GM13977 (cell line): ENCODE data around the gene CNTN5.

Source experiments
- DNase-seq: peaks from one replicate; pipeline ENCODE4 v3.0.0; 2012; ENCODE audit warnings: low spot score
- in situ Hi-C: fragments of 300-500 bp; cut with MboI; formaldehyde crosslinking; loops from one replicate; pipeline ENCODE4 v1.12.0; 2022; ENCODE audit warnings: low sequenced_read_pairs, low pct_unique_long_range_greater_than_20kb, mixed read lengths, inconsistent platforms; ENCODE audit not compliant: unreplicated experiment
- TF ChIP-seq, protein P1 (sequence below): IDR thresholded peaks from 2 replicates; pipeline ENCODE4 v1.5.1; 2012; ENCODE audit warnings: mild to moderate bottlenecking, control low read depth; ENCODE audit not compliant: insufficient read depth; ENCODE audit errors: extremely low read depth, missing control alignments

CNTN5 gene

DNA sequence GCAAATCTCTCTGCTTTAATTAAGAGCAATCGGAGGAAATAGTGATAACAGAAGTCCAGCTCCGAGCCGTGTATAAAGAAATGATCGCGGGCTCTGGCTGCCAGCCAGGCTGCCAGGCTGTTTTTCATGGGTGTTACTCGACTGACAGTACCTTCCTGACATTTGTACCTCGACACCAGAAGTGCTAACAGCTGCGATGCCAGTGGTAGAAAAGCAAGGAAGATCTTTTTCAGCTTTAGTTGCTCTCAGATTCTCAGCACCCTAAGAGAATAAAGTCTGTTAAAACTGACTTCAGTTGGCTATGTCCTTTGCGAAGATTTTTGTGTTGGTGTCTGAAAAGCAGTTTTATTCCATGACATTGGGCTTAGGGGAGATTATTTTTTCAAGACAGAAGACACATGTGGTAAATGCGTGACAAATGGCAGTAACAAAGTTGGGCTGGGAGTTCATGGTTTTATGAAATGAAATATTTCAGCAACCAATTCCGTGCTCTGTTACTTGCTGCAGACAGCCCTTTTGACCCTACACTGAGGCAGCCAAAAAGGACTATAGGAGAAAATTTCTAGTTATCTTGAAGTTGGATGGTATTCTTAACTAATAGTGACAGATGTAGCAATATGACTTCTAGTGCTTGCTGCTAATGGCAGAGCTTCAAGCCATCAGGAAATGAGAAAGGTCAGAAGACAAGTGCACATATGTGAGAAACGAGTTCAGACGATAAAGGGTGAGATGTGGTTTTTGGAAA, 296.2 kb downstream of the CNTN5 start:
- in situ Hi-C loops, result no loop called here
- DNase-seq, result no peak
- TF ChIP-seq, protein P1, sequence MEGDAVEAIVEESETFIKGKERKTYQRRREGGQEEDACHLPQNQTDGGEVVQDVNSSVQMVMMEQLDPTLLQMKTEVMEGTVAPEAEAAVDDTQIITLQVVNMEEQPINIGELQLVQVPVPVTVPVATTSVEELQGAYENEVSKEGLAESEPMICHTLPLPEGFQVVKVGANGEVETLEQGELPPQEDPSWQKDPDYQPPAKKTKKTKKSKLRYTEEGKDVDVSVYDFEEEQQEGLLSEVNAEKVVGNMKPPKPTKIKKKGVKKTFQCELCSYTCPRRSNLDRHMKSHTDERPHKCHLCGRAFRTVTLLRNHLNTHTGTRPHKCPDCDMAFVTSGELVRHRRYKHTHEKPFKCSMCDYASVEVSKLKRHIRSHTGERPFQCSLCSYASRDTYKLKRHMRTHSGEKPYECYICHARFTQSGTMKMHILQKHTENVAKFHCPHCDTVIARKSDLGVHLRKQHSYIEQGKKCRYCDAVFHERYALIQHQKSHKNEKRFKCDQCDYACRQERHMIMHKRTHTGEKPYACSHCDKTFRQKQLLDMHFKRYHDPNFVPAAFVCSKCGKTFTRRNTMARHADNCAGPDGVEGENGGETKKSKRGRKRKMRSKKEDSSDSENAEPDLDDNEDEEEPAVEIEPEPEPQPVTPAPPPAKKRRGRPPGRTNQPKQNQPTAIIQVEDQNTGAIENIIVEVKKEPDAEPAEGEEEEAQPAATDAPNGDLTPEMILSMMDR, result no peak

DNA sequence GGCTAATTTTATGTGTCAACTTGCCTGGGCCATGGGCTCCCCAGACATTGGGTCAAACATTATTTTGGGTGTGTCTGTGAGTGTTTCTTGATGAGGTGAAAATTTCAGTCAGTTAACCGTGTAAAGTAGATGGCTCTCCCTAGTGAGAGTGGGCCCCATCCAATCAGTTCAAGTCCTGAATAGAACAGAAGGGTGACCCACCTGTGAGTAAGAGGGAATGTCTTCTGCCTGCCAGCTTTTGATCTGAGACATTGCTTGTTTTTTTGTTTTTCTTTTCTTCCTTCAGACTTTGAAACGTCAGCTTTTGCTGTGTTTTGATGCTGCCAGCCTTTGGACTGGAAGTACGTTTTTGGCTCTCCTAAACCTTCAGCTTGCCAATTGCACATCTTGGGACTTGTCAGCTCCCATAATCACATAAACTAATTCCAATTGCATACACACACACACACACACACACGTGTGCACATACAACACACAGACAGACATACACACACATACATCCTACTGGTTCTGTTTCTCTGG, 300.1 kb downstream of the CNTN5 start:
- no peak for DNase-seq
- in situ Hi-C loops, result no loop called here
- TF ChIP-seq, protein P1, result no peak

DNA sequence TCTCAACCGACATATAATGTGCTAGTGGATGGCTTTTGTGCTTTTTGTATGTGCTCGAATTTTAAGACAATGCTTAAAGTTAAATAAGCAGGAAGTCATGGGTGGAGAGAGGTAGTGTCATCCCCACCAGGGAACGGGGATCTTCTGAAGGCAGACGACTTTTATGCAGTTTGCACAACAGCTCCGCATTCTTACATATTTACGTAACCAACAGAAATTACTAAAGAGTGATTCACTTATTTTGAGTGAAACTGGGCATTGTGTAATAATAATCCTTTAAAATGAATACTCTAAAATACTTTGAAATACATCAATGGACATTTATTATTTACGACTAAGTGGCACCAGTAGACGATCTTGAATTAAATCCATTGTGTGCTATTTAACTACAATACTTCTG, 305.1 kb downstream of the CNTN5 start:
- no peak for DNase-seq
- TF ChIP-seq, protein P1, result no peak
- in situ Hi-C loops, result no loop called here

DNA sequence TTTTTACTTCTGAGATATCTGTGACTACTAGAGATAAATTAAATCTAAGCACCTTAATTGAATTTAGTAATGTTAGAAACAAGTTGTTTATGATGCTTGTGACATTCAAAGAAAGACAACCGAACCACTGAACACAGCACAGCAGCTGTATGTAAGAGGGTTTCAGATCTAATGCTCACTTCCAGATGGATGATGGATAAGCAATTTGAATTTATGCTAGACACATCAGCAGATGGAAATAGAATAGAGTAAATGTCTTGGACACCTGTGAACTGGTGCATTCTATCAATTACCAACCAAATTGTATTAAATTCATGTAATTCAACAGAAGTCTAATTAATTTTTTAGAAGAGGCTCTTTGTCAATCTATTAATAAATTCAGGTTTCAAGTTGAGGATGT, 306.3 kb downstream of the CNTN5 start:
- TF ChIP-seq, protein P1, result no peak
- in situ Hi-C loops, result no loop called here
- DNase-seq, result no peak

DNA sequence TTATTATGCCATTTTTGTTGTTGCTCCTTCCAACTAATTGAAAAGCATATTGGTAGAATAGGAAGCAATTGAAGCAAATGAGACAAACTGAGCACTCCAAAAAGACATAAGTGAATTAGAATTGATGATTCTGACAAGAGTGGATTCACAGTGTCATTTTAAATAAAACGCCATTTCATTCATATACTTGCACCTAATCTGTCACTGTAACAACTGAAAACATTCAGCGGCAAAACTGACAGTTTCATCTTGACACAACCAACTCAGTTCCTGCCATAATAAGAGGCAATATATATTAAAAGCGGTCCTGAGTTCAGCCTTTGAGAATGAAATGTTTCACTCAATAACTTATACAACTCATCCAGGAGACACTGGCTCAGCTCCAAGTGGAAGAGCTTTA, 306.8 kb downstream of the CNTN5 start:
- no peak for DNase-seq
- TF ChIP-seq, protein P1, result no peak
- in situ Hi-C loops, result no loop called here

DNA sequence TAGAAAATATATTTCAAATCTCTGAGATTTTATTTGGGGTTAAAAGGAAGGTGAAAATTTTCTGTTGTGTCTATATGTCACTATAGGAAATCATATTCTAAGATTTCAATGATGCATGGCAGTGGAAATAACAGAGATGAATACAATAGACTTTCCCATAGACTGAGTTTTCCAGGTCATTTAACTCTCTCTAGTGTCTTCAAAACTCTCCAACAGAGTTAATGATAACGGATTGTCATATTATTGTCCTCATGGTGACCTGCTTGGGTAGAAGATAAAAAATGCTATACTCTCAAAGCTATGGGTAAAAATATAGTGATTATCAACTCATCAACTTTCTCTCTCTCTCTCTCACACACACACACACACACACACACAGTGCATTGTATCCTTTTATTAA, 312.9 kb downstream of the CNTN5 start:
- in situ Hi-C loops, result no loop called here
- no peak for DNase-seq
- TF ChIP-seq, protein P1, result no peak

DNA sequence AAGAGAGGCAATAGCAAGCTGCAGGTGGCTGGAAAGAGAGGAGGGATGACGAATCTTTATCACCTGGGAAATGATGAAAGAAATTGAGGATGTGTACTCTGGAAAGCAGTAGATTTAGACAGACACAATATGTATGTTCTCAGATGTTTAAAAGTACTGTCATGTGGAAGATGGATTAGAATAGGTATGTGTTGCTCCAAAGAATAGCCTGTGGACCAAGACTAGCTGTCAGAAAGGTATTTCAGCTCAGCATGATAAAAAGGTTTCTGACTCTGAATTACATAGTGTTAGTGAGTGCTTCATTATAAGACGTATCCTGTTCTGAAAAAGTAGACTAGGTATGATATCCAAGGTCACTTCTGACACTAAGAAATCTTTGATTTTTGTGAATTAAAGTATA, 322.4 kb downstream of the CNTN5 start:
- in situ Hi-C loops, result no loop called here
- no peak for DNase-seq
- TF ChIP-seq, protein P1, result no peak
